GM21367 (cell line): ENCODE measurements around the gene MVK.

ENCODE experiments used
- ATAC-seq: cut with Tn5 transposase; IDR thresholded peaks from one replicate; pipeline ENCODE4 v1.9.1; 2021; ENCODE audit not compliant: unreplicated experiment

Gene MVK

DNA sequence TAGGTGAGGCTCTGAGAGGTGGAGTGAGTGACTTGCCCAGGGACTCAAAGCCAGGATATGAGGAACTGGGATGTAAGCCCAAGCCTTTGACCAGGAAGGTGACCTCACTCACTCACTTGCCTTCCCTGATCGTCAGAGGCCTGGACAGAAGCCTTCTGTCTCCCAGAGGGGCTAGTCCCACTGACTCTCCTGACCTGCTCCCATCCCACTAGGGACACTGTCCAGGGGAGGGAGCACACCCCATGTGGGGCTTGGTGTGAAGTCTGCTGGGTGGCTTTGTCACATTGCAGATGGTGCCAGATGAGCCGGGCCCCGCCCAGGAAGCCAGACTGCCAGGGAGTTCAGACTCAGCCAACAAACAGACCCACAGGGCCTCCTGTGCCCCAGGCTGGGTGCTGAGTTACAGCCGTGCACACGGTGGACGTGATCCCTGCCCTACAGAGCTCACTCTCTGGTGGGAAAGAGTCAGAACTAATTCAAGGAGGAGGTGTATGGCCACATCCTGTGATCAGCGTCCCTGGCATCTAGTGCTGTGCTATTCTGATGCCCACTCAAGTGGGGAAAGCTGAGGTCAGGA, 28.6 kb upstream of the MVK start:
- ATAC-seq: no peak

DNA sequence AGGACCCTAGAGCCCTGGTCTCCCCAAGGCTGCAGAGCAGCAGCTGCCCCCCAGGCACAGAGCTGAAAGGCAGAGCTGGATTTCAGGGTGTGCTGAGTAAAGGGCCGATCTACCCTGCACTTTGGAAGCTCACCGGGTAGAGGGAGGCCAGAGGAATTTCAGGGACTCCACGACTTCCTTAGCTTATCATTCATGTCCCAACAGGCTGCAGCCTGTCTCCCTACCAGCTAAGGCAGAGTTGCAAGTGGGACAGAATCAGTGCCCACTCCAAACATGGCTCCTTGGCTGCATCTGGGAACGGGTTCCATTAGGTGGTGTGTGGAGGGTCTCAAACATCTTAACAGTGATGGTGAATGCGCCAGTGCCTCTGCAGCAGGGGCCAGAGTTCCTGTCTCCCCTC, 27.8 kb upstream of the MVK start:
- no peak for ATAC-seq

DNA sequence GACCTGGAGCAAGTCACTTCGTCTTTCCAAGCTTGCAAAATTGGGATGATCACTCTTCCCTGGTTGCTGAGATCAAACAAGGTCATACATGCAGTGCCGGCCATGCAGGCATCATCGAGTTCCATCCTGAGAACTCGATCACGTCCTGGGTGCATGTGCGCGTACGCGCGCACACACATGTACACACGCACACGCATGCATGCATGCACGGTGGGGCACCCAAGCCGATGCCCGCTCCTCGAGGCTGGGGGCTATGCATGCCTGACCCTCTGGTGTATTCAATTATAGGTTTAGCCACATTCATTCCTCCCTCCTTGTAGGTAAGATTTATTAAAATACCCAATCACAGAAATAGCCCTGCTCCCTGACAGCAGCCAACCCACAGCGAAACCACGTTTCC, 26.3 kb upstream of the MVK start:
- ATAC-seq: no peak

DNA sequence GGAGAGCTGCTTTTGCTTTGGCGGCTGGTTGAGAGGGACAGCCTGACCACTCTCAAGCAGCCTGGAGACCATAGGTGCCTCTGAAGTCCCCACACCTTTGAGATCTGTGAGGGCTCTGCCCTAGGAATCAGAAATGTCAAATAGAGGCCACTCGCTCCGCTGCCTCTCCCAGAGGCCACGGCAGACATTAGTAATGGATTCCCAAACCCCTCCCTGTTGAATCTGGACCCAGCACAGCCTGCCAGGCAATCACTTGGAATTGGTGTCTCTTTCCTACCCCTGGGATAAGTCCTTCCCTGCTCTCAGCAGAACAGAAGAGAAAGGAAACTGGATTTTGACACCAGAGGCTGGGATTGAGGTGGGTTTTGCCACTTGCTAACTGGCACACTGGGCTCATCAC, 25.3 kb upstream of the MVK start:
- ATAC-seq: no peak

DNA sequence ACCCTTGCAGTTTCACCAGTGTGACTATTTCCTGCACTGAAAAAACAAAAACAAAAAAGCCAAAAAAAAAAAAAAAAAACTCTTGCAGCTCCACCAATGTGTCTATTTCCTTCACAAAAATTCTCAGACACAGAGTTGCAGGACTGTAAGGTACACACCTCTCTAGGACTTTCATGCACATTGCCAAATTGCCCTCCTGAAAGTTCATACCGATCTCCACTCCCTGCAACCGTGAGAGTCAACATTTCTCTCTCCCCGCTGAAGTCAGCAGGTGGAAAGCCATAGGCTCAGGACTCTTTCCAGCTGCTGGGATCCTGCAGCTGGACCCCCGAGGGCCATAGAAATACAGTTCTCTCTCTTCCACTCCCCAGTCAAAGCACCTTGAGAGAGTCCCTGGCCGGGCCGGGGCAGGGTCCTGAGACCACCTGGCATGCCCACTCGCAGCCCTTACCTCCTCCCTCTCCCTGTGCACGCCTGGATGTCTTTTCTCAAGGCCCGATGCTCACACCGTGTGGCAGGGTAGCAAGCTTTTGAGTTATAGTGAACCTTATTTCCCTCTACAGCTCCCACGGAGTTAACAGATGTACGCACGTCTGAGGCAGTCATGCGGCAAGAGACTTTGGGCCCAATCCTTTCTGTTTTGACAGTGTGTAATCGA, 23.9 kb upstream of the MVK start:
- ATAC-seq: no peak

DNA sequence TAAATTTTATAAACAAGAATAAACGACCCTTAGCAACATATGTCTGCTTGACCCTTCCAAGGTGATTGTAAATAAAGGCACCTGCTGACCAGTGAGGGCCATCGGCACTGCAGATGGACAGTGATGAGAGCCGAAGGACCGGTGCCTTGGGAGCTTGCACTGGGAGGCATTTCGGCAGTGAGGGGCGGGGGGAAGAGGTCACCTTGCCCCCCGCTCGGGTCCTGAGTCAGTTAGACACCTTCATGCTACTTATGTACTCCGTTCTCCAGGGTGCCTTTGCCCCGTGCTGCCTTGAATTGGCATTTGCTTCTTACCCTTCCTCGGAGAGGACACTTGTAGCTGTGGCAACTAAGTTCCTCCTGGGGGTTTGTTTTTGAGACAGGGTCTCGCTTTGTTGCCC, 23.3 kb upstream of the MVK start:
- no peak for ATAC-seq

DNA sequence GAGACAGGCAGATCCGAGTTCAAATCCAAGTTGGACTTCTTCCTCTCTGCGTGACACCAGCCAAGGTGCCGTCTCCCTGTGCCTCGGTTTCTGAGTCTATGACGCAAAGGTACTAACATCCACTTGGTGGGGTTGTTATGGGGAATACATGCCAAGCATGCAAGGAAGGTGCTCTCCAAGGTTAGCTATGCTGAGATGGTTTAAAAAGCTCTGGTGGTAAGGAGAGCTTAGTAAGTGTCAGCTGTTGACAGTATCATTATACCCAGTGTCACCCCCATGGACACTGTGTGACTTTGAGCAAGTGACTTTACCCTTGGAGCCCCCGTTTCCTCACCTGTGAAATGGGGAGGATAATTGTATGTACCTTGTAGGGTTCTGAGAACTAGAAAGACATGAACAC, 22.5 kb upstream of the MVK start:
- ATAC-seq: no peak

DNA sequence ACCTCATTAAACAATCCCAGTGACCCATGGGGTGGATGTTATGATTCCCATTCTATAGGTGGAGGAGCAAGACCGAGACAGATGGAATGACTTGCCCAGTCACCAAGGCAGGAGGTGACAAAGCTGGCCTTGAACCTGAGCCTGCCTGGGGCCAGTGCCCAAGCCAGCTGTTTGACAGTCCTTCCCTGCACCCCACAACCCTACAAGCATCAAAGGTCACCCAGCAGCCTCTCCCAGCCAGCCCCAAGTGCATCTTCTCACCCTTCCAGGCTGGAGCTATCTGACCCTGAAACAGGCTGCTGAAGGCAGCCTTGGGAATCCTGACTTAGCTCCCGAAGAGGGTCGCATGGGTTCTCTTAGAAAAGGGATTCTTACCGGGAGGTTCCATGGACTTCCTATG, 20.6 kb upstream of the MVK start:
- no peak for ATAC-seq

DNA sequence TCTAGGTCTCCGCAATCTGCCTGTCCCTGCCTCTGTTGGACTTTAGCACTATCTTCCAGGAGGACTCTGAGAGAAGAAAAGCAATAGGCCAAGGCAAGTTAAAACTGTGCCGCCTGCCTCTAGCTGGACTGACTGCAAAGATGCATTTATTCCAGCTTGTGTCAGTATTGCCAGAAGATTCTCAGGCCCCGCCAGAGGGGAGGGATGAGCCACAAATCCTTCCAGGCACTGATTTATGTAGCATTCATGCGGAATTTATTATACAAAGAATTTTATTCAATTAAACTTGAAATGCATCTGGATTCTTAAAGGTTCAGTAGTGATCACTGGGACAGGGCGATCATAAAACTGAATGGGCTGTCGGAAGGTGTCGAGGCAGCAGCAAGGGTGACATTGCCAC, 20.1 kb upstream of the MVK start:
- ATAC-seq: no peak

DNA sequence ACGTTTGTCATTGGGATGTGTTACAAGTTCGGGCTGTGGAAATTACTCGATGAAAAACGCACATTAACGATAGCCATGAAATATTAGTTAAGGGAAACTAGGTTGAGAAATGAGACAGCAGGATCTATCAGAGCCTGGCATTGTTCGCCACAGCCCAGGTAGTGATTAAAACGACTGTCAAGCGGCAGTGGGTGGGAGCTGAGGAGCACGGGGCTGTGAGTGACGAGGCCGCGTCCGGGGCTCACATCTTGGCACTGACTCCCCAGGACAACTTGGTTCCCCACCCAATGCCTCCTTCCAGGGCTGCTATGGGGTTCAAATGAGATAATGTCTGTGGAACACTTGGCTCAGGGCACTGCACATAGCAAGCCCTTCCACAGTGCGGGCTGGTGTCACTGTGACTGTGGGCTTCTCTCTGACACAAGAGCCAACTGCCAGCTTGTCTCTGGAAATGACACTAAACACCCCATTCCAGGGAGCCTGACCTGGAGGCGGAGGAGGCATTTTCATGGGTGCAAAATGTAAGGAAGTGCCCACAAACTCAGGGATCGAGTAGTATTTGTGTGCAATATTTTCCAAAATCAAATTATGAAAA, 19.6 kb upstream of the MVK start:
- no peak for ATAC-seq

DNA sequence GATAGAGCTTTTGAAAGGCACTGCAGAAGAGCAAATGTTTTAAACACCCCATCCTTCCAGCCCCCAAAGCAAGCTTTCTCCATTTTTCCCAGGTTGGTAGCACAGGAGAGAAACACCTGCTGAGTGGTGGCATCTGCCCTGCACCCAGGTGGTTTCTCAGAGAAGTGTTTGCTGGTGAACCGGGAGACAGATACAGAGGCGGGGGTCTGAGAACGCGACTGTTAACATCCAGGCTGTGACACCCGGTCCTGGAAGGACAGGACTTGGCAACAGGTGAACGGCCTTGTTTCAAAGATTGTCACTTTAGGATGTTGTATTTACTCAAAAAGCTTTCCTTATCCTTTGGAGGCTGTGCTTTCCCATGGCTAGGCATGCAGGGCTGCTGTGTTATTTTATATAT, 18.8 kb upstream of the MVK start:
- no peak for ATAC-seq

DNA sequence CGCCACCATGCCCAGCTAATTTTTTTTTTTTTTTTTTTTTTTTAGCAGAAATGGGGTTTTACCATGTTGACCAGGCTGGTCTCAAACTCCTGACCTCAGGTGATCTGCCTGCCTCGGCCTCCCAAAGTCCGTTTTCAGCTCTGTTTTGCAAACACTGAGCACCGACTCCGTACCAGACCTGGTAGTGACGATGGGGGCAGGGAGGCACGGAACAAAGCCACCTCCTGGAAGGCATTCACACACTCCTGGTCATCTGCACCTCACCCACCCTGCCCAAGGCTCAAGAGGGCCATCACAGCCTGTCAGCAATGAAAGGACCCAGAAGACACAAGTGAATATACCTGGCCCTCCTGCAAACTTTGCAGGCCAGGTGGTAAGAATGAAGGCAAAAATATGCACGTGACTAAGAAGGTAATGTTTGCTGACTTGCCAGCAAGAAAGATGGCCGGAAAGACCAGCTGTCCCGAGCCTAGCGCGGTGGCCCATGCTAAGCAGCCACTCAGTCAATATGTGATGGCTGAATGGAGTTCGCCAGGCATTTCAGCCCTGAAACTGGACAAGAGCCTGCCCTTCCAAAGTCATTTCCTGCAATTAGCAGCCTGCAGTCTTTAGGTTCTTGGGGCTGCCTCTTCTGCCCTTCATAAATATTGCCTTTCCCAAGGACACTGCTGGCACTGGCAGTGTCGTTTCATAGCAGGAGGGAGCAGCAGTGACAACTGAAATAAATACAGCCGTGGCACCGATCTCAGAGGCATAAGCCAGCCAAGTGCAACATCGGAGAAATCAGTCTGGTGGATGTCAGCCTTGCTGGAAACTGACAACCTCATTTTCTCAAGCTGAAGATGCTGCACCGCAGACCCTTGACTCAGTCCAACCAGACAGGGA, 17.9 kb upstream of the MVK start:
- ATAC-seq: no peak

DNA sequence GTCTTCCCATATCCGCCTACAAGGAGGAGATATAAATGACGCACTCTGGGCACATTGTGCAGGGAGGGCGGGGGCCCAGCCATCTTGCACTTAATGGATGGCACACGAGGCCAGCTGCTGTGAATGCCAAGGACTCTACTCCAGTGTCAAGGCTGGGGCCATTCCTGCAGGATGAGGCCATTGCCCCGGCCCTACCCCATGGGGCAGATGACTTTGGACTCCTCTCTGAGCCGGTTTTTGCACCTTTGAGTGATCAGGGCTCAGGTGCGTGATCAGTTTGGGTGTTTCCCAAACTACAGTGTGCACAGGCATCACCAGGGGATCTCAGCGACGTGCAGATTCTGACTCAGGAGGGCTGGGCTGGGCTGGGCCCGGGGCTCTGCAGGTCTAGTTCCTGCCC, 16.4 kb upstream of the MVK start:
- no peak for ATAC-seq

DNA sequence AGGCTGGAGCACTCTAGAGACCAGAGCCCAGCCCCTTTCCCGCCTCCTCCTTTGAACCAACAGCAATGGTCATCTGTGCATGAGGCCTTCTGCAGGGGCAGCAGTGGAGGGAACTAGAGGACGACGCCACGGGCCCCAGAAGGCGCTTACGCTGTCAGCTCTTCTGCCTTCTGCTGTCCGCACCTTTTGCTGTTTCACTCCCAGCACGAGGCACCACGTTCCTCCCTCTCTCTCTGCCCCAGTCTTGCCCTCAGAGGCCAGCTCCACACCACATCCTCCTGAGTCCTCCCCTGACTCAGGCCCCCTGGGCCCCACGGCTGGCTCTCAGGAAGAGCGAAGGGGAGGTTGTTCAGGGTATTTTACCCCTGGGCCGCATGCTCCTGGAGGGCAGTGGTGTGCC, 15.8 kb upstream of the MVK start:
- ATAC-seq: no peak

DNA sequence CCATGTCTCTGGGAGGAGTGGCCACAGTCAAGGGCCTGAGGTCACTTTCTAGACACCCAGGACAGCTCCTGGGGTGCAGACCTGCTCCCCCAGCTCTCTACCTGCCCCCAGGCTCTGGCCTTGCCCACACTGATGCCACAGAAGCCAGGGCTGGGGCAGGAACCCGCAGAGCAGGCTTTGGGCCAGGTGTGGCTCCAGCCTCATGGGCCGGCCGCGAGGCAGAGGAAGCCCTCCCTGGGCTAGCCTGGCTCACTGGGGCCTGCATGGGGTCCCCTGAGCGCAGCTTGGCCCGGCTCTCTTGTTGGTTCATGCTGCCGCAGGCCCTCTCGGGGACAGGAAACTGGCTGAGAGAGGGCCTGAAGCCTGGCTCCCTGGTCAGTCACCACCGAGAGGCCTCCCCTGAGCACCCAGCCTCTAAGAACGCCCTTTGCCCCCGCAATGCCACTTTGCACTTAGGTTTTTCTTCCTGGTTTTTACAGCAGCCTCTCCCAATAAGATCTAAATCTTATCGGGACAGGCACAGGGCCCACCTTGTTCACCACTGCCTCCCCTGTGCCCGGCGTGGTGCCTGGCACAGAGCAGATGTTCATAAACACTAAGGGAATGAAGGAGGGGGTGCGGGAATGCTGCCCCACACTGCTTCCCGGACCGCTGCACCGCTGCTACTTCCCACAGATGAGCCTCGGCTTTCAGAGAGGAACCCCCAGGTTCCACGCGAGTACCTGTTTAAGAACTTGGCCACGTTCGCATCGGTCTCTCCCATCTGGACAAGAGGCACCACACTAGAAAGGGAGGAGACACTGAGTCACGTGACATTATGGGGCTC, 15.0 kb upstream of the MVK start:
- no peak for ATAC-seq

DNA sequence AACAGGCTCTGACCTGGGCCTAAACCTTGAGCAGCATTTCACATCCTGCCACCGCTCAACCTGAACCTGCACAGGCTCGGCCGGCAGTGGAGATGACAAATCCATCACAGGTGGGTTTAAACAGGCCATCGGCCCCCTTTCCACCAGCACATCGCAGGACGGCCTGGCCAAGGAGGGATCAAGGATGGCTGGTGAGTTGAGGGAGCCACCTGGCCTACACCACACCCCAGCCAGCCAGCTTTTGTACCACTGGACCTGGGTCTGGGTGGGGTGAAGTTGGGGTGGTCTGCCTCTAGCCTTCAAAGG, 14.4 kb upstream of the MVK start:
- ATAC-seq: no peak

DNA sequence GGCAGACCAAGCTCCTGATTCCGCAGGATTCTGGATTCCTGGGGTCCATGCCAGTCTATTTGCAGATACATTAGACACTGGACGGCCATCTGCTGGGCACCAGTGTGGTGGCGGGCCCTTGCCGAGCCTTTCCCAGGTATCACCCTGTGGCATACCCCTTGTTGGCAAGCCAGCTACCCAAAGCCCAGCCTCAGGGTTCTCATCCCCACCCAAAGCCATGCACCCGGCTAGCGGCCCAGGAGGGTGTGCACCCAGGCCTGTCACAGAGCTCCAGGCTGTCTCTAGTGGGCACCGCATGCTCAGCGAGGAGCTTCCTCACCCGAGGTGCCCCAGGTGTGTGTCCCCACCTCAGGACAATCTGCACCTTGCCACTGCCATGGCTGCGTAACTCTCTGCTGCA, 14.0 kb upstream of the MVK start:
- ATAC-seq: no peak

DNA sequence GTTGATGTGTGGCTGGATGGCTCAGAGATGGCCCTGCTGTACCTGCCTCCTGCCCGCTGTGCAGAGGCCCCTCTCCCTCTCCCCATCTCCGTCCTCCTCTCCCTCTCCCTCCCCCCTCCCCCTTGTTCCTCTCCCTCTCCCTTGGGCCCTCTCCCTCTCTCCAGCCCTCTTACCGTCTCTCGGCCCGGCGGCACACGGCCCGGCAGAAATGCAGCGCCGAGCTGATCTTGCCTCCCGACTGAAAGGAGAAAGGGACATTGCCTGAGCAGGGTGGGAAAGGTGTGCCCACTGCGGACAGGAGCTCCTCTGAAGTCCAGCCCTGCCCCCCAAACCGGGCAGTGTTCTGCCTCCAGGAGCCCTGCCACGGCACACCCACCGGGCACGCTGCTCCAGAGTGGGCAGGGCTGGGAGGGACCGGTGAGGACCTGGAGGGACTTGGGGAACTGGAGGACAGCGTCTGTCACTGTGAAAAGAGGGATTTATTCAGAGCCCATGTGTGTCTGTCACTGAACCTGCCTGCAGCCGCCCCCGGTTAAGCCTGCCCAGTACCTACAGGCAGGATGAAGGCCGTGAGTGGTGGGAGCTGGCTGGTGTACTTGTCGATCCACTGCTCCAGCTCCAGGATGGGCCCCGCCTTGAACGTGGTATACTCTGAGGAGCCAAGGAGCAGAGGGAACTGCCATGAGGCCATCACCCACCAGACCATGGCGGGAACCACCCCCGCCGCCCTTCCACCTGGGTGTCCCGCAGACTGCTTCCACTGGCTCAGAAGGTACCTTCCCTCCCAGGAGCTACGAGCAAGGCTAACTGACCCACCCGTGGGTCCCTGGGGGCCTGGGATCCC, 12.5 kb upstream of the MVK start:
- no peak for ATAC-seq

DNA sequence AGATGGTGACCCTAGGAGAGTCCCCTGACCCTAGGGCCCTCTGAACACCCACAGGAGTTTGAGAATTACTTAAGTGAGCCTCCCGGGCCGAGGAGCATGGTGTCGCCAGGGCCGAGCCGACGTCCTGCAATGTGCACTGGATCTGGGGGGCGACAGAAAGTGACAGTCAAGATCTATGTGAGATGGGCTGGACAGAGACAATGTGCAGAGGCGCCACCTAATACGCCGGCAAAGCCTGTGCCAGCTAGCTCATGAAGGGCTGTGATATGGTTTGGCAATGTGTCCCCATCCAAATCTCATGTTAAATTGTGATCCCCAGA, 11.9 kb upstream of the MVK start:
- no peak for ATAC-seq

DNA sequence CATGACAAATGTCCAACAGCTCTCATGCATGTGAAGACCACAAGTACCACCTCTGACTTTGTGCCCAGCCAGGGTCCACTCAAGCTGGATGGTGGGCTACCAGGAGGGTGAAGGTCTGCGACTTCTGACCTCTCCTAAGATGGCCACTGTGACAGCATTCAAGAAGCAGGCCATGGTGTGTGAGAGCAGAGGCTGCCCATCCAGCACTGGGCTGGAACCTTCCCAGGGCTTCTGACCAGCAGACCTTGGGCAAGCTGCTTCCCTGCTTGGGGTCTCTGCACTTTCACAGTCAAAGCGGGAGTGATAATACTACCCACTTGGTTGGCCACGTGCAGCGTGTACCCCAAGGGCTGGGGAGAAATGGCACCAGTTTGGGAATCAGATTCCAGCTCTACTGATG, 10.7 kb upstream of the MVK start:
- ATAC-seq: no peak
